WTC11 (cell line): ENCODE measurements around the gene IFI27L2. TPM values are rescaled to one million over a fixed set of nuclear protein-coding genes. Genes with fewer than 3 reads are reported as not detected.

Experiments used
- ATAC-seq: fragments of 200-7000 bp; cut with Tn5 transposase; 2 replicates; pipeline ENCODE4 v1.10.0; 2021; ENCODE audit warnings: mild to moderate bottlenecking, moderate library complexity
- CTCF ChIA-PET: fragments of 300-600 bp; sonication (Branson Sonifier 250); formaldehyde crosslinking; loops from one replicate; lab custom pipeline; 2021; ENCODE audit warnings: antibody characterized with exemption; lab: Charles Lee
- POLR2A ChIA-PET: fragments of 350-600 bp; sonication (Branson Sonifier 250); formaldehyde crosslinking; loops from one replicate; lab custom pipeline; 2021; ENCODE audit warnings: antibody characterized with exemption; lab: Charles Lee
- DNase-seq: peaks from one replicate; pipeline ENCODE4 v3.0.0; 2021; ENCODE audit warnings: low spot score
- H3K27ac Mint-ChIP-seq: 2 replicates; pipeline ENCODE4 v1.8.0; 2021; ENCODE audit warnings: mixed read lengths
- H3K27me3 Mint-ChIP-seq: 2 replicates; pipeline ENCODE4 v1.8.0; 2021; ENCODE audit warnings: low read depth, mild to moderate bottlenecking, moderate library complexity, mixed read lengths
- H3K36me3 Mint-ChIP-seq: 2 replicates; pipeline ENCODE4 v1.8.0; 2021; ENCODE audit warnings: mixed read lengths
- H3K4me1 Mint-ChIP-seq: 2 replicates; pipeline ENCODE4 v1.8.0; 2022; ENCODE audit warnings: mixed read lengths
- H3K4me3 Mint-ChIP-seq: 2 replicates; pipeline ENCODE4 v1.8.0; 2021; ENCODE audit warnings: mild to moderate bottlenecking, moderate library complexity, mixed read lengths
- H3K9me3 Mint-ChIP-seq: 2 replicates; pipeline ENCODE4 v1.8.0; 2021; ENCODE audit warnings: mixed read lengths
- ATF6 ChIP-seq: sonication (generic); formaldehyde crosslinking; IDR thresholded peaks from 2 replicates; pipeline ENCODE4 v1.8.1; 2023; ENCODE audit warnings: mild to moderate bottlenecking, missing genetic modification reagents
- FOXP1 ChIP-seq: sonication (generic); formaldehyde crosslinking; IDR thresholded peaks from 2 replicates; pipeline ENCODE4 v1.8.0; 2022; ENCODE audit warnings: missing genetic modification reagents, mild to moderate bottlenecking, moderate library complexity, borderline replicate concordance
- GABPB1 ChIP-seq: sonication (generic); formaldehyde crosslinking; IDR thresholded peaks from 2 replicates; pipeline ENCODE4 v1.8.1; 2023; ENCODE audit warnings: mild to moderate bottlenecking, missing genetic modification reagents
- IRF1 ChIP-seq: sonication (generic); formaldehyde crosslinking; IDR thresholded peaks from 2 replicates; pipeline ENCODE4 v1.8.0; 2023; ENCODE audit warnings: missing genetic modification reagents
- JUN ChIP-seq: sonication (generic); formaldehyde crosslinking; IDR thresholded peaks from 2 replicates; pipeline ENCODE4 v1.8.0; 2023; ENCODE audit warnings: mild to moderate bottlenecking, missing genetic modification reagents
- NFE2L1 ChIP-seq: sonication (generic); formaldehyde crosslinking; IDR thresholded peaks from 2 replicates; pipeline ENCODE4 v1.8.1; 2023; ENCODE audit warnings: missing genetic modification reagents
- SP1 ChIP-seq: sonication (generic); formaldehyde crosslinking; conservative IDR thresholded peaks from 2 replicates; pipeline ENCODE4 v1.8.1; 2022; ENCODE audit warnings: missing genetic modification reagents
- ZBTB21 ChIP-seq: sonication (generic); formaldehyde crosslinking; IDR thresholded peaks from 2 replicates; pipeline ENCODE4 v1.8.1; 2023; ENCODE audit warnings: mild to moderate bottlenecking, missing genetic modification reagents, borderline replicate concordance
- ZNF423 ChIP-seq: fragments of 250-450 bp; sonication (Bioruptor Pico); IDR thresholded peaks from 2 replicates; pipeline ENCODE4 v2.1.2; 2022; ENCODE audit warnings: mild to moderate bottlenecking, moderate library complexity
- total RNA-seq: library from RNA; stranded (reverse); gene quantifications from 3 replicates; pipeline ENCODE4 v1.2.3, GENCODE V29; 2021
- TF ChIP-seq, protein P1 (sequence below): sonication (generic); formaldehyde crosslinking; IDR thresholded peaks from 2 replicates; pipeline ENCODE4 v1.8.1; 2022; ENCODE audit warnings: low read depth, mild to moderate bottlenecking, moderate library complexity, missing genetic modification reagents, borderline replicate concordance
- TF ChIP-seq, protein P2 (sequence below): sonication (generic); formaldehyde crosslinking; IDR thresholded peaks from 2 replicates; pipeline ENCODE4 v1.8.0; 2022; ENCODE audit warnings: mild to moderate bottlenecking, missing genetic modification reagents
- TF ChIP-seq, protein P3 (sequence below): fragments of 250-450 bp; sonication (Bioruptor Pico); IDR thresholded peaks from 2 replicates; pipeline ENCODE4 v1.9.0; 2021; ENCODE audit warnings: mild to moderate bottlenecking
- TF ChIP-seq, protein P4 (sequence below): fragments of 250-450 bp; sonication (Bioruptor Pico); IDR thresholded peaks from 2 replicates; pipeline ENCODE4 v1.9.0; 2021; ENCODE audit warnings: mild to moderate bottlenecking, borderline replicate concordance
- TF ChIP-seq, protein P5 (sequence below): fragments of 250-450 bp; sonication (Bioruptor Pico); IDR thresholded peaks from 2 replicates; pipeline ENCODE4 v1.9.0; 2021; ENCODE audit warnings: moderate library complexity, mild to moderate bottlenecking, inconsistent platforms, borderline replicate concordance
- TF ChIP-seq, protein P6 (sequence below): sonication (generic); formaldehyde crosslinking; IDR thresholded peaks from 2 replicates; pipeline ENCODE4 v1.8.1; 2023; ENCODE audit warnings: mild to moderate bottlenecking, moderate library complexity, missing genetic modification reagents

Gene IFI27L2
- total RNA-seq, 1 experiment from 2014 or later: 22.1 TPM

- Mint-ChIP-seq H3K27ac (no peak overlapping the region), H3K4me1 (no peaks in the 10 kb centered on the region), H3K36me3 (no peaks in the 10 kb centered on the region), H3K4me3 (no peak overlapping the region), H3K27me3 (no peaks in the 10 kb centered on the region), H3K9me3 (no peaks in the 10 kb centered on the region)
- POLR2A ChIA-PET: no interaction called here
- ATAC-seq (no peak), DNase-seq (no peak)
- CTCF ChIA-PET: interaction anchor here (1.5 kb wide), 1 partner anchor 63 kb away, joined by 5 read pairs; no protein-coding TSS in a partner anchor
- TF ChIP-seq GABPB1 (CRISPR knock-in tag) (no peak), ZNF423 (CRISPR knock-in tag) (no peak)
- TF ChIP-seq, protein P1, sequence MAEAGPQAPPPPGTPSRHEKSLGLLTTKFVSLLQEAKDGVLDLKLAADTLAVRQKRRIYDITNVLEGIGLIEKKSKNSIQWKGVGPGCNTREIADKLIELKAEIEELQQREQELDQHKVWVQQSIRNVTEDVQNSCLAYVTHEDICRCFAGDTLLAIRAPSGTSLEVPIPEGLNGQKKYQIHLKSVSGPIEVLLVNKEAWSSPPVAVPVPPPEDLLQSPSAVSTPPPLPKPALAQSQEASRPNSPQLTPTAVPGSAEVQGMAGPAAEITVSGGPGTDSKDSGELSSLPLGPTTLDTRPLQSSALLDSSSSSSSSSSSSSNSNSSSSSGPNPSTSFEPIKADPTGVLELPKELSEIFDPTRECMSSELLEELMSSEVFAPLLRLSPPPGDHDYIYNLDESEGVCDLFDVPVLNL: 0 out of 2 replicates have a peak, but pooled peaks have one; percentile 23
Measured at GRCh38 chr14:94099006-94099405, 30.4 kb downstream of the IFI27L2 start.

- H3K4me3 Mint-ChIP-seq: no peak overlapping the region
- ChIA-PET CTCF (interaction anchor here (1.5 kb wide), 1 partner anchor 62 kb away, joined by 5 read pairs; no protein-coding TSS in a partner anchor), POLR2A (no interaction called here)
- no peak for TF ChIP-seq ATF6
- no peaks in the 10 kb centered on the region for H3K9me3 Mint-ChIP-seq
- no peak for DNase-seq
- no peaks in the 10 kb centered on the region for H3K36me3 Mint-ChIP-seq
- H3K4me1 Mint-ChIP-seq: no peaks in the 10 kb centered on the region
- no peaks in the 10 kb centered on the region for H3K27me3 Mint-ChIP-seq
- ATAC-seq: no peak
- H3K27ac Mint-ChIP-seq: no peak overlapping the region
Measured at GRCh38 chr14:94098326-94098992, 30.9 kb downstream of the IFI27L2 start.

GRCh38 chr14:94097091-94097490 is 32.3 kb downstream of the IFI27L2 start:
- ATAC-seq (no peak), DNase-seq (no peak)
- Mint-ChIP-seq H3K27ac (no peak overlapping the region), H3K27me3 (no peaks in the 10 kb centered on the region), H3K9me3 (no peaks in the 10 kb centered on the region), H3K36me3 (no peaks in the 10 kb centered on the region), H3K4me3 (no peak overlapping the region), H3K4me1 (no peaks in the 10 kb centered on the region)
- TF ChIP-seq IRF1 (CRISPR knock-in tag) (no peak), ZBTB21 (CRISPR knock-in tag) (no peak)
- TF ChIP-seq, protein P2, sequence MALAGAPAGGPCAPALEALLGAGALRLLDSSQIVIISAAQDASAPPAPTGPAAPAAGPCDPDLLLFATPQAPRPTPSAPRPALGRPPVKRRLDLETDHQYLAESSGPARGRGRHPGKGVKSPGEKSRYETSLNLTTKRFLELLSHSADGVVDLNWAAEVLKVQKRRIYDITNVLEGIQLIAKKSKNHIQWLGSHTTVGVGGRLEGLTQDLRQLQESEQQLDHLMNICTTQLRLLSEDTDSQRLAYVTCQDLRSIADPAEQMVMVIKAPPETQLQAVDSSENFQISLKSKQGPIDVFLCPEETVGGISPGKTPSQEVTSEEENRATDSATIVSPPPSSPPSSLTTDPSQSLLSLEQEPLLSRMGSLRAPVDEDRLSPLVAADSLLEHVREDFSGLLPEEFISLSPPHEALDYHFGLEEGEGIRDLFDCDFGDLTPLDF: no peak
- TF ChIP-seq, protein P3, sequence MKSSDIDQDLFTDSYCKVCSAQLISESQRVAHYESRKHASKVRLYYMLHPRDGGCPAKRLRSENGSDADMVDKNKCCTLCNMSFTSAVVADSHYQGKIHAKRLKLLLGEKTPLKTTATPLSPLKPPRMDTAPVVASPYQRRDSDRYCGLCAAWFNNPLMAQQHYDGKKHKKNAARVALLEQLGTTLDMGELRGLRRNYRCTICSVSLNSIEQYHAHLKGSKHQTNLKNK (CRISPR knock-in tag): no peak
- CTCF ChIA-PET: interaction anchor here (1.1 kb wide), 1 partner anchor 39 kb away, joined by 3 read pairs; no protein-coding TSS in a partner anchor
- POLR2A ChIA-PET: no interaction called here

DNA sequence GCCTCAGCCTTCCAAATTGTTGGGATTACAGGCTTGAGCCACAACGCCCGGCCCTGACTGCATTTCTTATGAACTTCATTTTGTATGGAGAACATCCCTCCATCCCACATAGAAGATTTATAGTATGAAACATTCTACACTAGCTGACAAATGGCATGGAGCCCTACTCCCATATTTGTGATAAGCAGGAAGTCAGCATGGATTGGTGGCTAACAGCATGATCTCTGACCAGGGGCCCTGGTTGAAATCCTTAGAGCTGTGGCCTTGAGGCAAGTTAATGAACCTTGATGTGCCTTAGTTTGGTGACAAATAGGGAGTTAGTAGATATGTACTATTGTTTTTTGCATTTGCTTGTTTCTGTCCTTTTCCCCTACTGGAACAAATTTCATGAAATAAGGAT is 36.0 kb downstream of the IFI27L2 start:
- Mint-ChIP-seq H3K36me3 (no peaks in the 10 kb centered on the region), H3K27ac (no peak overlapping the region), H3K9me3 (no peaks in the 10 kb centered on the region), H3K27me3 (no peaks in the 10 kb centered on the region), H3K4me3 (no peak overlapping the region), H3K4me1 (no peaks in the 10 kb centered on the region)
- DNase-seq (no peak), ATAC-seq (no peak)
- ChIA-PET CTCF (interaction anchor here (1.2 kb wide), 1 partner anchor 21 kb away, joined by 3 read pairs; no protein-coding TSS in a partner anchor), POLR2A (no interaction called here)
- TF ChIP-seq, protein P4, sequence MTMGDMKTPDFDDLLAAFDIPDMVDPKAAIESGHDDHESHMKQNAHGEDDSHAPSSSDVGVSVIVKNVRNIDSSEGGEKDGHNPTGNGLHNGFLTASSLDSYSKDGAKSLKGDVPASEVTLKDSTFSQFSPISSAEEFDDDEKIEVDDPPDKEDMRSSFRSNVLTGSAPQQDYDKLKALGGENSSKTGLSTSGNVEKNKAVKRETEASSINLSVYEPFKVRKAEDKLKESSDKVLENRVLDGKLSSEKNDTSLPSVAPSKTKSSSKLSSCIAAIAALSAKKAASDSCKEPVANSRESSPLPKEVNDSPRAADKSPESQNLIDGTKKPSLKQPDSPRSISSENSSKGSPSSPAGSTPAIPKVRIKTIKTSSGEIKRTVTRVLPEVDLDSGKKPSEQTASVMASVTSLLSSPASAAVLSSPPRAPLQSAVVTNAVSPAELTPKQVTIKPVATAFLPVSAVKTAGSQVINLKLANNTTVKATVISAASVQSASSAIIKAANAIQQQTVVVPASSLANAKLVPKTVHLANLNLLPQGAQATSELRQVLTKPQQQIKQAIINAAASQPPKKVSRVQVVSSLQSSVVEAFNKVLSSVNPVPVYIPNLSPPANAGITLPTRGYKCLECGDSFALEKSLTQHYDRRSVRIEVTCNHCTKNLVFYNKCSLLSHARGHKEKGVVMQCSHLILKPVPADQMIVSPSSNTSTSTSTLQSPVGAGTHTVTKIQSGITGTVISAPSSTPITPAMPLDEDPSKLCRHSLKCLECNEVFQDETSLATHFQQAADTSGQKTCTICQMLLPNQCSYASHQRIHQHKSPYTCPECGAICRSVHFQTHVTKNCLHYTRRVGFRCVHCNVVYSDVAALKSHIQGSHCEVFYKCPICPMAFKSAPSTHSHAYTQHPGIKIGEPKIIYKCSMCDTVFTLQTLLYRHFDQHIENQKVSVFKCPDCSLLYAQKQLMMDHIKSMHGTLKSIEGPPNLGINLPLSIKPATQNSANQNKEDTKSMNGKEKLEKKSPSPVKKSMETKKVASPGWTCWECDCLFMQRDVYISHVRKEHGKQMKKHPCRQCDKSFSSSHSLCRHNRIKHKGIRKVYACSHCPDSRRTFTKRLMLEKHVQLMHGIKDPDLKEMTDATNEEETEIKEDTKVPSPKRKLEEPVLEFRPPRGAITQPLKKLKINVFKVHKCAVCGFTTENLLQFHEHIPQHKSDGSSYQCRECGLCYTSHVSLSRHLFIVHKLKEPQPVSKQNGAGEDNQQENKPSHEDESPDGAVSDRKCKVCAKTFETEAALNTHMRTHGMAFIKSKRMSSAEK (CRISPR knock-in tag): no peak
- no peak for TF ChIP-seq FOXP1 (CRISPR knock-in tag)
- TF ChIP-seq, protein P5, sequence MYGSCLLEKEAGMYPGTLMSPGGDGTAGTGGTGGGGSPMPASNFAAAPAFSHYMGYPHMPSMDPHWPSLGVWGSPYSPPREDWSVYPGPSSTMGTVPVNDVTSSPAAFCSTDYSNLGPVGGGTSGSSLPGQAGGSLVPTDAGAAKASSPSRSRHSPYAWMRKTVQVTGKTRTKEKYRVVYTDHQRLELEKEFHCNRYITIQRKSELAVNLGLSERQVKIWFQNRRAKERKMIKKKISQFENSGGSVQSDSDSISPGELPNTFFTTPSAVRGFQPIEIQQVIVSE: no peak
- no peak for TF ChIP-seq NFE2L1 (CRISPR knock-in tag)
- TF ChIP-seq, protein P6, sequence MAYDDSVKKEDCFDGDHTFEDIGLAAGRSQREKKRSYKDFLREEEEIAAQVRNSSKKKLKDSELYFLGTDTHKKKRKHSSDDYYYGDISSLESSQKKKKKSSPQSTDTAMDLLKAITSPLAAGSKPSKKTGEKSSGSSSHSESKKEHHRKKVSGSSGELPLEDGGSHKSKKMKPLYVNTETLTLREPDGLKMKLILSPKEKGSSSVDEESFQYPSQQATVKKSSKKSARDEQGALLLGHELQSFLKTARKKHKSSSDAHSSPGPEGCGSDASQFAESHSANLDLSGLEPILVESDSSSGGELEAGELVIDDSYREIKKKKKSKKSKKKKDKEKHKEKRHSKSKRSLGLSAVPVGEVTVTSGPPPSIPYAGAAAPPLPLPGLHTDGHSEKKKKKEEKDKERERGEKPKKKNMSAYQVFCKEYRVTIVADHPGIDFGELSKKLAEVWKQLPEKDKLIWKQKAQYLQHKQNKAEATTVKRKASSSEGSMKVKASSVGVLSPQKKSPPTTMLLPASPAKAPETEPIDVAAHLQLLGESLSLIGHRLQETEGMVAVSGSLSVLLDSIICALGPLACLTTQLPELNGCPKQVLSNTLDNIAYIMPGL (CRISPR knock-in tag): no peak
- no peak for TF ChIP-seq SP1
- no peak for TF ChIP-seq JUN (CRISPR knock-in tag)
